ENCODE results near the gene ABTB2. TPM values are rescaled to one million over a fixed set of nuclear protein-coding genes. Genes with fewer than 3 reads are reported as not detected.
A peak's percentile ranks its signal among the peaks of the same experiment; 100 is the strongest.

The ABTB2 gene
- total and polyA plus RNA-seq, 12 donors, result 2.5 to 19.1 (median 14.2) TPM

DNA sequence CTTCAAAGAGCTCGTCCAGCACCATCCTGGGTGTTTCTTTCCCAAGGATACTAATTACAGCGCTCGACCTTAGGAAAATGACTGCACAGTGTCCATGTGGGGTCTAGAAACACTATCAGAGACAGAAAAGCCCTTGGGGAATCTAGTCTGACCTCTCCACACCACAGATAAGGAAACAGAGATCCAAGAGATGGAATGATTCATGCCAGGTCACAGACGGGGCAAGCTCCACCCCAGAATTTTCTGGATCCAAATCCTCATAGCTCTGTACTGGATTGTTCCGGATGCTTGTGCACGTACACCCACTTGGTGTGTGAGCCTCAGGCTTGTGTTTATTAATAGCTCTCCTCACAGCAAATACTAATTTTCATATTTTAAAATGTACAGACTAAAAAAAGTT lies 11.3 kb downstream of the ABTB2 start:
- WGBS, 2 donors, result 33 to 38% methylated on average over 6 of the region's 6 CpGs

DNA sequence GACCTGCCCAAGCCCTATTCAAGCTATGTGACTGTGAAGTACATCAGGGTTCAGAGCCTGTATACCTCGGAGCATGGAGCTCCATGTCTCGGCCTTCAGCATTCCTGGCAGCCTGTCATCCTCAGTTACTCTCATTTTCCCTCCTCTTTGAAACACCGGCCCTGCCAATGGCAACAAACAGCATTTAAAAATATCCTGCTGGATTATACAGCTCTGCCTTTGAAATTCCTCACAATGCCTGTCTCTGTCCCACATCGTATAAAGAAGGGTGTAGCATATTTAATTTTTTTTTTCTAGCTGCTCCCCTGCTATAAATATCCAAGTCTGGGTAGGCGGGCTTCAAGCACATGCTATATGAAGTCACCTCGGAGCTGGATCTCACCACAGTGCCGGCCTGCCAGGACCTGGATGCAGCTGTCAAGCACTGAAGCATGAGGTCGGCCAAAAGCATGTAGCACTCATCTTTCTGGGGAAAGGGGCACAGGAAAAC lies 11.8 kb downstream of the ABTB2 start:
- intact Hi-C loops (cut with DNase I), result loop anchor here in 2 of 10 donors (2.0 to 10.0 kb wide), 3 partner anchors 17 to 89 kb away; no protein-coding TSS in a partner anchor
- 17 to 24% methylated on average over 8 of the region's 8 CpGs for WGBS, 2 donors
- peaks cover 38 to 87% (median 69%) of the 10 kb centered on the region in 9 donors for H3K4me1 ChIP-seq

More for the DNA sequence above, 11.3 kb downstream of the ABTB2 start:
- Histone ChIP-seq H3K27ac (peak overlapping the region; percentile 49 to 90 (median 76)), H3K27me3 (no peaks in the 10 kb centered on the region), H3K36me3 (no peaks in the 10 kb centered on the region), H3K4me3 (no peak overlapping the region), H3K9me3 (no peaks in the 10 kb centered on the region), H3K4me1 (peaks cover 38 to 84% (median 67%) of the 10 kb centered on the region in 9 donors)
- DNase-seq (no peak), ATAC-seq (peak; percentile 65 to 83 (median 74))
- intact Hi-C loops (cut with DNase I), result loop anchor here in 2 of 10 donors (5.0 to 10.0 kb wide), 2 partner anchors 82 to 89 kb away; no protein-coding TSS in a partner anchor
- TF ChIP-seq, protein P1, sequence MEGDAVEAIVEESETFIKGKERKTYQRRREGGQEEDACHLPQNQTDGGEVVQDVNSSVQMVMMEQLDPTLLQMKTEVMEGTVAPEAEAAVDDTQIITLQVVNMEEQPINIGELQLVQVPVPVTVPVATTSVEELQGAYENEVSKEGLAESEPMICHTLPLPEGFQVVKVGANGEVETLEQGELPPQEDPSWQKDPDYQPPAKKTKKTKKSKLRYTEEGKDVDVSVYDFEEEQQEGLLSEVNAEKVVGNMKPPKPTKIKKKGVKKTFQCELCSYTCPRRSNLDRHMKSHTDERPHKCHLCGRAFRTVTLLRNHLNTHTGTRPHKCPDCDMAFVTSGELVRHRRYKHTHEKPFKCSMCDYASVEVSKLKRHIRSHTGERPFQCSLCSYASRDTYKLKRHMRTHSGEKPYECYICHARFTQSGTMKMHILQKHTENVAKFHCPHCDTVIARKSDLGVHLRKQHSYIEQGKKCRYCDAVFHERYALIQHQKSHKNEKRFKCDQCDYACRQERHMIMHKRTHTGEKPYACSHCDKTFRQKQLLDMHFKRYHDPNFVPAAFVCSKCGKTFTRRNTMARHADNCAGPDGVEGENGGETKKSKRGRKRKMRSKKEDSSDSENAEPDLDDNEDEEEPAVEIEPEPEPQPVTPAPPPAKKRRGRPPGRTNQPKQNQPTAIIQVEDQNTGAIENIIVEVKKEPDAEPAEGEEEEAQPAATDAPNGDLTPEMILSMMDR (IDR thresholded peaks at IDR 0.05), result no peak

DNA sequence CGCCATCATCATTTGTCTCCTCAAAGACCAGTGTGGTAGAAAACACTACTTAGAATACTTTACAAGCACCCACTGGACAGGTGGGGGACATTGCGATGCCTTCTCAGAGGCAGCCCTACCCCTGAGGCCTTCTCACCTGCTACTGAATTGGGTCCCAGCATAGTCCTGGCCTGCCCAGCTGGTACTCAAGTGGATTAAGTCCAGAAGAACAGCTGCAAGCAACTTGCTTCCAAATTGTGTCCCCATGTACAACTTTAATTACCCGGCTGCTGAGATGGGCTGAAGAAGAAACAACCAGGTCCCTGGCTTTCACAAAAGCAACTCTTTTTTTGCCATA lies 12.3 kb downstream of the ABTB2 start:
- intact Hi-C loops (cut with DNase I), result loop anchor here in 2 of 10 donors (2.0 to 10.0 kb wide), 3 partner anchors 17 to 88 kb away; no protein-coding TSS in a partner anchor
- H3K27ac ChIP-seq, result peak overlapping the region; percentile 49 to 90 (median 76)
- H3K4me3 ChIP-seq, result no peak overlapping the region
- peaks cover 38 to 89% (median 69%) of the 10 kb centered on the region in 9 donors for H3K4me1 ChIP-seq
- H3K36me3 ChIP-seq, result no peaks in the 10 kb centered on the region
- ATAC-seq (peak in 2 of 8 donors; percentile 0 to 2), DNase-seq (no peak)
- TF ChIP-seq, protein P1 (IDR thresholded peaks at IDR 0.05), result no peak
- H3K9me3 ChIP-seq, result no peaks in the 10 kb centered on the region
- no peaks in the 10 kb centered on the region for H3K27me3 ChIP-seq
- WGBS, 2 donors, result 88 to 94% methylated on average over 3 of the region's 3 CpGs

More for the DNA sequence above, 11.8 kb downstream of the ABTB2 start:
- TF ChIP-seq, protein P1 (IDR thresholded peaks at IDR 0.05), result no peak
- Histone ChIP-seq H3K9me3 (no peaks in the 10 kb centered on the region), H3K4me3 (no peak overlapping the region), H3K27me3 (no peaks in the 10 kb centered on the region), H3K27ac (peak overlapping the region; percentile 49 to 90 (median 76)), H3K36me3 (no peaks in the 10 kb centered on the region)
- DNase-seq, result peak; percentile 50 to 67
- ATAC-seq, result peak; percentile 77 to 89 (median 82)

- Histone ChIP-seq H3K9me3 (no peaks in the 10 kb centered on the region), H3K4me3 (no peak overlapping the region), H3K27ac (peak overlapping the region in 8 of 10 donors; percentile 49 to 90 (median 79)), H3K4me1 (peaks cover 39 to 89% (median 69%) of the 10 kb centered on the region in 9 donors), H3K36me3 (no peaks in the 10 kb centered on the region), H3K27me3 (no peaks in the 10 kb centered on the region)
- ATAC-seq (peak in 5 of 8 donors; percentile 3 to 25 (median 21)), DNase-seq (peak in 1 of 2 donors; percentile 26)
- TF ChIP-seq, protein P1 (IDR thresholded peaks at IDR 0.05), result no peak
- intact Hi-C loops (cut with DNase I), result loop anchor here in 2 of 10 donors (2.0 to 10.0 kb wide), 3 partner anchors 16 to 88 kb away; no protein-coding TSS in a partner anchor
- 76 to 80% methylated on average over 8 of the region's 8 CpGs for WGBS, 2 donors
Measured at GRCh38 chr11:34344768-34345539, 12.9 kb downstream of the ABTB2 start.
